HG02840 (cell line): ENCODE data around the gene ERCC4.

Experiments used
- ATAC-seq: cut with Tn5 transposase; IDR thresholded peaks from one replicate; pipeline ENCODE4 v1.9.1; 2021; ENCODE audit warnings: mild to moderate bottlenecking, moderate library complexity, moderate number of reproducible peaks; ENCODE audit not compliant: unreplicated experiment, low FRiP score

The ERCC4 gene

GRCh38 chr16:13984794-13985193 lies 64.8 kb downstream of the ERCC4 start:
- no peak for ATAC-seq

GRCh38 chr16:13988038-13988437 lies 68.1 kb downstream of the ERCC4 start:
- no peak for ATAC-seq

GRCh38 chr16:13992322-13992721 lies 72.4 kb downstream of the ERCC4 start:
- no peak for ATAC-seq

- no peak for ATAC-seq
These were observed 73.0 kb downstream of the ERCC4 start for GRCh38 chr16:13992976-13993375.

GRCh38 chr16:13994239-13995106 lies 74.5 kb downstream of the ERCC4 start:
- ATAC-seq: no peak

GRCh38 chr16:13995194-13995593 lies 75.2 kb downstream of the ERCC4 start:
- ATAC-seq: no peak

- no peak for ATAC-seq
These were observed 76.9 kb downstream of the ERCC4 start for GRCh38 chr16:13996778-13997288.

GRCh38 chr16:13997526-13997925 lies 77.6 kb downstream of the ERCC4 start:
- ATAC-seq: no peak

- ATAC-seq: peak; percentile 84
These were observed 78.0 kb downstream of the ERCC4 start for GRCh38 chr16:13997933-13998332.

GRCh38 chr16:13999071-13999894 lies 79.3 kb downstream of the ERCC4 start:
- no peak for ATAC-seq

- ATAC-seq: no peak
These were observed 80.0 kb downstream of the ERCC4 start for GRCh38 chr16:13999895-14000425.

GRCh38 chr16:14001521-14001920 lies 81.6 kb downstream of the ERCC4 start:
- ATAC-seq: no peak
